ENCODE data around the gene SRSF9. TPM values are rescaled to one million over a fixed set of nuclear protein-coding genes. Genes with fewer than 3 reads are reported as not detected.
A peak's percentile ranks its signal among the peaks of the same experiment; 100 is the strongest.

Gene SRSF9
- total and polyA plus RNA-seq, 4 experiments from 2014 or later, result 139 to 235 (median 156) TPM

- H3K27me3 Mint-ChIP-seq, result no peaks in the 10 kb centered on the region
- intact Hi-C loops (cut with micrococcal nuclease), result no loop called here
- H3K9me3 Mint-ChIP-seq, result peaks cover 0 to 6% (median 0%) of the 10 kb centered on the region in 8 donors
- H3K4me3 Mint-ChIP-seq, result peak overlapping the region; percentile 92 to 99 (median 99)
- Histone ChIP-seq H3K36me3 (ENCODE audit: insufficient read depth, low read length) (peaks cover 20% of the 10 kb centered on the region), H3K9me3 (ENCODE audit: control insufficient read depth in 1 of 2, low read length in 2 of 2) (no peaks in the 10 kb centered on the region), H3K4me1 (ENCODE audit: insufficient read depth, low read length) (peaks cover 29% of the 10 kb centered on the region), H3K27ac (ENCODE audit: low read depth, low read length) (no peak overlapping the region), H3K4me3 (ENCODE audit: low read length in 2 of 2) (no peak overlapping the region), H3K27me3 (ENCODE audit: insufficient read depth, low read length) (no peaks in the 10 kb centered on the region)
- peaks cover 18 to 50% (median 30%) of the 10 kb centered on the region in 4 donors for H3K4me1 Mint-ChIP-seq
- no peak for DNase-seq
- peaks cover 9 to 53% of the 10 kb centered on the region in 2 donors for H3K36me3 Mint-ChIP-seq
- ChIA-PET POLR2A (ENCODE audit: partially characterized antibody) (interaction anchor here (1.3 to 3.5 kb wide), 3 partner anchors 22 to 153 kb away, joined by 4 to 10 read pairs (median 4); partner anchors contain the start of genes RNU4-2 and SRSF9), CTCF (ENCODE audit: partially characterized antibody) (interaction anchor here (1.2 to 19.4 kb wide), 4 partner anchors 9 to 24 kb away, joined by 3 to 187 read pairs (median 10); partner anchors contain the start of gene SRSF9)
- peak overlapping the region in 3 of 7 donors; percentile 57 to 99 (median 96) for H3K27ac Mint-ChIP-seq
These were observed 24.9 kb downstream of the SRSF9 start for GRCh38 chr12:120444676-120445075.

- H3K27ac ChIP-seq (ENCODE audit: low read depth, low read length), result peak overlapping the region; percentile 3
- H3K27me3 ChIP-seq (ENCODE audit: insufficient read depth, low read length), result no peaks in the 10 kb centered on the region
- ChIA-PET POLR2A (ENCODE audit: partially characterized antibody) (interaction anchor here (0.6 to 3.9 kb wide), 6 partner anchors 13 to 238 kb away, joined by 3 to 32 read pairs (median 3); partner anchors contain the start of genes RNU4-1, RNU4-2, RPLP0 and SRSF9), CTCF (ENCODE audit: partially characterized antibody) (interaction anchor here (1.1 to 3.9 kb wide), 12 partner anchors 8 to 209 kb away, joined by 3 to 17 read pairs (median 8); partner anchors contain the start of genes DYNLL1 and SRSF9)
- peak overlapping the region in 5 of 7 donors; percentile 43 to 77 (median 72) for H3K27ac Mint-ChIP-seq
- peaks cover 9 to 42% of the 10 kb centered on the region in 2 donors for H3K36me3 Mint-ChIP-seq
- H3K9me3 Mint-ChIP-seq, result no peaks in the 10 kb centered on the region
- H3K27me3 Mint-ChIP-seq, result no peaks in the 10 kb centered on the region
- DNase-seq, result peak; percentile 67 to 85 (median 73)
- intact Hi-C loops (cut with micrococcal nuclease), result loop anchor here (1.0 to 10.0 kb wide), 8 partner anchors 27 to 275 kb away; partner anchors contain the start of genes DYNLL1, POP5, RNF10 and RNU4-1
- no peaks in the 10 kb centered on the region for H3K9me3 ChIP-seq (ENCODE audit: control insufficient read depth in 1 of 2, low read length in 2 of 2)
- peak overlapping the region in 7 of 8 donors; percentile 55 to 70 (median 63) for H3K4me3 Mint-ChIP-seq
- H3K36me3 ChIP-seq (ENCODE audit: insufficient read depth, low read length), result peaks cover 20% of the 10 kb centered on the region
- no peak overlapping the region for H3K4me3 ChIP-seq (ENCODE audit: low read length in 2 of 2)
- H3K4me1 ChIP-seq (ENCODE audit: insufficient read depth, low read length), result peaks cover 26% of the 10 kb centered on the region
- H3K4me1 Mint-ChIP-seq, result peaks cover 19 to 38% (median 28%) of the 10 kb centered on the region in 4 donors
These were observed 29.8 kb downstream of the SRSF9 start for GRCh38 chr12:120439646-120440247.

GRCh38 chr12:120438495-120439198 lies 30.9 kb downstream of the SRSF9 start:
- intact Hi-C loops (cut with micrococcal nuclease), result loop anchor here (1.0 to 10.0 kb wide), 11 partner anchors 8 to 276 kb away; partner anchors contain the start of genes DYNLL1, GATC, POP5 and RNF10
- H3K9me3 ChIP-seq (ENCODE audit: control insufficient read depth in 1 of 2, low read length in 2 of 2), result no peaks in the 10 kb centered on the region
- H3K27me3 ChIP-seq (ENCODE audit: insufficient read depth, low read length), result no peaks in the 10 kb centered on the region
- peaks cover 12% of the 10 kb centered on the region for H3K36me3 ChIP-seq (ENCODE audit: insufficient read depth, low read length)
- Mint-ChIP-seq H3K9me3 (no peaks in the 10 kb centered on the region), H3K36me3 (peaks cover 3 to 36% of the 10 kb centered on the region in 2 donors), H3K4me3 (peak overlapping the region; percentile 92 to 99 (median 96)), H3K4me1 (peaks cover 18 to 32% (median 27%) of the 10 kb centered on the region in 4 donors), H3K27me3 (peaks cover 0 to 3% of the 10 kb centered on the region in 2 donors), H3K27ac (peak overlapping the region; percentile 86 to 99 (median 96))
- ChIA-PET CTCF (ENCODE audit: partially characterized antibody) (interaction anchor here (0.7 to 3.9 kb wide), 12 partner anchors 14 to 1044 kb away, joined by 3 to 22 read pairs (median 8); partner anchors contain the start of genes DYNLL1, POP5, RNU4-1 and SIRT4), POLR2A (ENCODE audit: partially characterized antibody) (interaction anchor here (0.8 to 4.1 kb wide), 10 partner anchors 12 to 237 kb away, joined by 3 to 32 read pairs (median 6); partner anchors contain the start of genes COQ5, POP5, RNF10 and RNU4-1)
- no peak for DNase-seq
- H3K4me3 ChIP-seq (ENCODE audit: low read length in 2 of 2), result peak overlapping the region; percentile 52 to 70
- peaks cover 26% of the 10 kb centered on the region for H3K4me1 ChIP-seq (ENCODE audit: insufficient read depth, low read length)
- peak overlapping the region; percentile 76 for H3K27ac ChIP-seq (ENCODE audit: low read depth, low read length)

GRCh38 chr12:120437735-120438494 lies 31.6 kb downstream of the SRSF9 start, which contains the start of gene COX6A1:
TSS of gene COX6A1 (plus strand) at chr12:120438113. CDS start at chr12:120438127, 14 bp downstream.
- POLR2A ChIA-PET (ENCODE audit: partially characterized antibody), result interaction anchor here (0.7 to 4.1 kb wide), 17 partner anchors 8 to 249 kb away, joined by 3 to 32 read pairs (median 4); partner anchors contain the start of genes COQ5, DYNLL1, GATC and MLEC
- peak within 1 kb of the TSS; percentile 52 to 70 for H3K4me3 ChIP-seq (ENCODE audit: low read length in 2 of 2)
- intact Hi-C loops (cut with micrococcal nuclease), result loop anchor here (1.0 to 10.0 kb wide), 10 partner anchors 8 to 277 kb away; partner anchors contain the start of genes DYNLL1, GATC, POP5 and RNF10

GRCh38 chr12:120432772-120433525 lies 36.6 kb downstream of the SRSF9 start:
- Histone ChIP-seq H3K4me1 (ENCODE audit: insufficient read depth, low read length) (peaks cover 5% of the 10 kb centered on the region), H3K36me3 (ENCODE audit: insufficient read depth, low read length) (no peaks in the 10 kb centered on the region), H3K9me3 (ENCODE audit: control insufficient read depth in 1 of 2, low read length in 2 of 2) (no peaks in the 10 kb centered on the region), H3K27ac (ENCODE audit: low read depth, low read length) (no peak overlapping the region), H3K4me3 (ENCODE audit: low read length in 2 of 2) (no peak overlapping the region), H3K27me3 (ENCODE audit: insufficient read depth, low read length) (no peaks in the 10 kb centered on the region)
- intact Hi-C loops (cut with micrococcal nuclease), result loop anchor here (10.0 kb wide), 1 partner anchor 282 kb away; the partner anchor contains the start of gene UNC119B
- H3K27ac Mint-ChIP-seq, result no peak overlapping the region
- H3K4me3 Mint-ChIP-seq, result no peak overlapping the region
- peaks cover 8 to 12% (median 9%) of the 10 kb centered on the region in 4 donors for H3K4me1 Mint-ChIP-seq
- peaks cover 0 to 3% of the 10 kb centered on the region in 2 donors for H3K36me3 Mint-ChIP-seq
- ChIA-PET POLR2A (ENCODE audit: partially characterized antibody) (no interaction called here), CTCF (ENCODE audit: partially characterized antibody) (interaction anchor here (1.0 kb wide), 3 partner anchors 20 to 76 kb away, joined by 3 to 4 read pairs (median 3); no protein-coding TSS in a partner anchor)
- peaks cover 6 to 10% of the 10 kb centered on the region in 2 donors for H3K27me3 Mint-ChIP-seq
- no peaks in the 10 kb centered on the region for H3K9me3 Mint-ChIP-seq
- no peak for DNase-seq

More at GRCh38 chr12:120437735-120438494, 31.6 kb downstream of the SRSF9 start, which contains the start of gene COX6A1:
- CTCF ChIA-PET (ENCODE audit: partially characterized antibody), result interaction anchor here (0.7 to 3.9 kb wide), 10 partner anchors 21 to 1044 kb away, joined by 3 to 22 read pairs (median 8); partner anchors contain the start of genes DYNLL1, POP5 and RNU4-1
- Mint-ChIP-seq H3K4me1 (peaks cover 18 to 31% (median 27%) of the 10 kb centered on the region in 4 donors), H3K9me3 (no peaks in the 10 kb centered on the region), H3K27ac (peak within 1 kb of the TSS; percentile 86 to 99 (median 96)), H3K4me3 (peak within 1 kb of the TSS; percentile 92 to 99 (median 96)), H3K27me3 (peaks cover under 1 to 3% of the 10 kb centered on the region in 2 donors), H3K36me3 (peaks cover 3 to 33% of the 10 kb centered on the region in 2 donors)
- H3K27me3 ChIP-seq (ENCODE audit: insufficient read depth, low read length), result no peaks in the 10 kb centered on the region
- no peaks in the 10 kb centered on the region for H3K9me3 ChIP-seq (ENCODE audit: control insufficient read depth in 1 of 2, low read length in 2 of 2)
- H3K4me1 ChIP-seq (ENCODE audit: insufficient read depth, low read length), result peaks cover 26% of the 10 kb centered on the region
- DNase-seq, result peak; percentile 94 to 99 (median 98)
- H3K27ac ChIP-seq (ENCODE audit: low read depth, low read length), result peak within 1 kb of the TSS; percentile 76
- H3K36me3 ChIP-seq (ENCODE audit: insufficient read depth, low read length), result peaks cover 10% of the 10 kb centered on the region

All from CD4-positive, alpha-beta memory T cell (primary cell).